HG03039 (cell line): ENCODE measurements around the gene GATAD1.
"Not testable (repeated sequence)": the region's sequence is repeated elsewhere in the genome, so short reads cannot be mapped to it uniquely, and the experiment has no call there.

Experiments
- ATAC-seq: cut with Tn5 transposase; IDR thresholded peaks from one replicate; pipeline ENCODE4 v1.9.1; 2021; ENCODE audit warnings: mild to moderate bottlenecking, moderate library complexity; ENCODE audit not compliant: unreplicated experiment

Gene GATAD1

GRCh38 chr7:92479146-92479545, 31.9 kb downstream of the GATAD1 start:
- not testable (repeated sequence) for ATAC-seq

GRCh38 chr7:92483624-92484023, 36.3 kb downstream of the GATAD1 start:
- not testable (repeated sequence) for ATAC-seq

GRCh38 chr7:92484226-92484625, 36.9 kb downstream of the GATAD1 start:
- not testable (repeated sequence) for ATAC-seq

- no peak for ATAC-seq
Measured at GRCh38 chr7:92485267-92485892, 38.1 kb downstream of the GATAD1 start.

- ATAC-seq = no peak
Measured at GRCh38 chr7:92485974-92486373, 38.7 kb downstream of the GATAD1 start.

GRCh38 chr7:92487804-92488203, 40.5 kb downstream of the GATAD1 start:
- no peak for ATAC-seq

GRCh38 chr7:92489634-92490033, 42.4 kb downstream of the GATAD1 start:
- no peak for ATAC-seq

- ATAC-seq = no peak
Measured at GRCh38 chr7:92496876-92497275, 49.6 kb downstream of the GATAD1 start.

GRCh38 chr7:92498557-92498956, 51.3 kb downstream of the GATAD1 start:
- no peak for ATAC-seq

GRCh38 chr7:92503767-92504166, 56.5 kb downstream of the GATAD1 start:
- no peak for ATAC-seq

GRCh38 chr7:92504563-92504962, 57.3 kb downstream of the GATAD1 start:
- no peak for ATAC-seq

GRCh38 chr7:92506363-92506762, 59.1 kb downstream of the GATAD1 start:
- no peak for ATAC-seq

- ATAC-seq = no peak
Measured at GRCh38 chr7:92508946-92509345, 61.7 kb downstream of the GATAD1 start.
